GM23248 (cell line): ENCODE measurements around the gene OR10H4. TPM values are rescaled to one million over a fixed set of nuclear protein-coding genes. Genes with fewer than 3 reads are reported as not detected.

ENCODE experiments used
- DNase-seq: peaks from one replicate; pipeline ENCODE4 v3.0.0-alpha.2; 2015
- H2AFZ ChIP-seq: fragments of 200-600 bp; sonication (generic); 2 replicates; pipeline ENCODE4 v1.6.1; 2016; ENCODE audit warnings: antibody characterized with exemption
- H3F3A ChIP-seq: fragments of 200-600 bp; sonication (generic); 2 replicates; pipeline ENCODE4 v1.6.1; 2016; ENCODE audit warnings: mild to moderate bottlenecking, antibody characterized with exemption, mixed run types; ENCODE audit not compliant: insufficient read depth
- H3K27ac ChIP-seq: fragments of 200-600 bp; sonication (generic); 2 replicates; pipeline ENCODE4 v1.5.1; 2016; ENCODE audit warnings: mild to moderate bottlenecking
- H3K27me3 ChIP-seq: fragments of 200-600 bp; sonication (generic); replicated peaks from 2 replicates; pipeline ENCODE4 v1.6.1; 2016; ENCODE audit warnings: mild to moderate bottlenecking; ENCODE audit not compliant: insufficient read depth
- H3K36me3 ChIP-seq: fragments of 200-600 bp; sonication (generic); 2 replicates; pipeline ENCODE4 v1.6.1; 2016; ENCODE audit warnings: low read depth, mild to moderate bottlenecking
- H3K4me1 ChIP-seq: fragments of 200-600 bp; sonication (generic); 2 replicates; pipeline ENCODE4 v1.6.1; 2016; ENCODE audit warnings: mild to moderate bottlenecking; ENCODE audit not compliant: insufficient read depth
- H3K4me2 ChIP-seq: fragments of 200-600 bp; sonication (generic); one replicate; pipeline ENCODE4 v1.6.1; 2016; ENCODE audit warnings: mild to moderate bottlenecking; ENCODE audit not compliant: unreplicated experiment
- H3K4me3 ChIP-seq: fragments of 200-600 bp; sonication (generic); 2 replicates; pipeline ENCODE4 v1.5.1; 2016; ENCODE audit warnings: mild to moderate bottlenecking
- H3K79me2 ChIP-seq: fragments of 200-600 bp; sonication (generic); 2 replicates; pipeline ENCODE4 v1.6.1; 2016; ENCODE audit warnings: mild to moderate bottlenecking; ENCODE audit not compliant: insufficient read depth
- H3K9ac ChIP-seq: fragments of 200-600 bp; sonication (generic); 2 replicates; pipeline ENCODE4 v1.6.1; 2016; ENCODE audit warnings: mild to moderate bottlenecking
- H3K9me2 ChIP-seq: fragments of 200-600 bp; sonication (generic); 2 replicates; pipeline ENCODE4 v1.6.1; 2016; ENCODE audit warnings: mixed run types, mild to moderate bottlenecking, moderate library complexity; ENCODE audit not compliant: insufficient read depth
- H3K9me3 ChIP-seq: fragments of 200-600 bp; sonication (generic); one replicate; pipeline ENCODE4 v1.6.1; 2017; ENCODE audit warnings: low read depth
- H4K20me1 ChIP-seq: fragments of 200-600 bp; sonication (generic); 2 replicates; pipeline ENCODE4 v1.6.0; 2016; ENCODE audit not compliant: insufficient read depth
- EZH2 ChIP-seq: fragments of 200-600 bp; sonication (generic); IDR thresholded peaks from 2 replicates; pipeline ENCODE4 v1.6.1; 2018; ENCODE audit warnings: antibody characterized with exemption, mild to moderate bottlenecking; ENCODE audit not compliant: insufficient read depth, poor library complexity, severe bottlenecking
- EZH2phosphoT487 ChIP-seq: fragments of 200-600 bp; sonication (generic); IDR thresholded peaks from 2 replicates; pipeline ENCODE4 v1.6.1; 2018; ENCODE audit warnings: antibody characterized with exemption, moderate library complexity, mild to moderate bottlenecking, low read depth; ENCODE audit not compliant: insufficient read depth
- WGBS, 2 experiments: methylation state at CpG; one replicate each; pipeline ENCODE4 v1.1.6; 2015 to 2017; ENCODE audit warnings: low lambda C conversion rate in 2 of 2, low coverage in 1 of 2; ENCODE audit errors: missing lambda C conversion rate in 2 of 2; 5-methylcytosine and 5-hydroxymethylcytosine counted together
- in situ Hi-C: fragments of 300-500 bp; cut with MboI; formaldehyde crosslinking; loops from 2 replicates; pipeline ENCODE4 v1.15.0; 2020
- polyA plus RNA-seq: library from polyadenylated mRNA; unstranded; fragments of >200 nt; fragmentation: Nextera tagmentation; extraction: Ambion mirVana; gene quantifications from 2 replicates; pipeline ENCODE4 v1.2.1, GENCODE V29; 2016
- total RNA-seq: library from RNA; depleted of rRNA; stranded (reverse); fragments of >200 nt; shearing (Covaris generic); gene quantifications from 2 replicates; pipeline ENCODE4 v1.2.3, GENCODE V29; 2014

OR10H4 gene
- total and polyA plus RNA-seq, 2 experiments from 2014 or later: not detected

DNA sequence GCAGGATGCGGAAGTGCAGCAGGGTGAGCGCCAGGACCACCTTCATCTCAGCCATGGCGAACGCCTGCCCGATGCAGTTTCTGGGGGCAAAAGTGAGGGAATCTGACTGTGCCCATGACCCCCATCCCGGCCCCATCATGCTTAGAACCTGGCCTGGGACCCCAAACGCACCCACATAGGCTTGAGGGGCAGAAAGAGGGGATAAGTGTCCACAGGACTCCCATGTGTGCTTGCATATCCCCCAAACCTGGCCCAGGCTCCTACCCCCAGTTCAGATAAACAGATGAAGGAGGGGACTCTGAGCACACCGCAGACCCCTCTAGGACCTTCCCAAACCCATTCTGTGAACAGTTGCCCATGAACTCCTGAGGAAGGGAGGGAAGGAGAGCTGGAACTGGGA is 35.0 kb upstream of the OR10H4 start:
- in situ Hi-C loops: no loop called here
- H3K4me3 ChIP-seq: no peak overlapping the region
- H3K9ac ChIP-seq: no peak overlapping the region
- WGBS, 2 experiments: 37 to 55% methylated on average over 6 to 8 of the region's 8 CpGs
- no peaks in the 10 kb centered on the region for H3K36me3 ChIP-seq
- H3K27me3 ChIP-seq: peaks cover 5% of the 10 kb centered on the region; the same call in 1 of the 2 replicates
- DNase-seq: no peak
- H2AFZ ChIP-seq: no peak overlapping the region
- H3K9me3 ChIP-seq: peaks cover 3% of the 10 kb centered on the region
- no peaks in the 10 kb centered on the region for H3K79me2 ChIP-seq
- TF ChIP-seq EZH2phosphoT487 (no peak), EZH2 (no peak)
- no peaks in the 10 kb centered on the region for H3F3A ChIP-seq
- H3K4me1 ChIP-seq: no peaks in the 10 kb centered on the region
- H3K4me2 ChIP-seq: no peak overlapping the region
- no peak overlapping the region for H3K27ac ChIP-seq
- H3K9me2 ChIP-seq: no peaks in the 10 kb centered on the region
- H4K20me1 ChIP-seq: no peaks in the 10 kb centered on the region

DNA sequence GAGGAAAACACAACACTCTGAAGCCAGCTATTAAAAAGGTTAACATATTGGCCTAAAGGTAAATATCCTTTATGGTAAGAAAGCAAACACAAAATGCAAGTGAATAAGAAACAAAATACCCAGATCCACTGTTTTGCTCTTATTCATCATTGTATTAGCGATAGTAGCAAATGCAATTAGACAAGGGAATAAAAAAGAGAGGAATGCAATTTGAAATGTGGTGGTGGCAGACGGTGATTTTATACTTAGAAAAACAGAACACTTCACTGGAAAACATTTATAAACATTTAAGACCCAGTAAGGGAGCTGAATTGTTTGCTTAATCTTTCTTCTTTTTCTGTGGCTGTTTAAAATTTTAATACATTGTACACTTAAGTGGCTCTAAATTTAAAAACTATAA is 33.7 kb upstream of the OR10H4 start:
- WGBS, 2 experiments: 57 to 60% methylated on average over 2 of the region's 2 CpGs
- peaks cover 3% of the 10 kb centered on the region for H3K9me3 ChIP-seq
- no peaks in the 10 kb centered on the region for H3K9me2 ChIP-seq
- H3K4me1 ChIP-seq: no peaks in the 10 kb centered on the region
- H3K36me3 ChIP-seq: no peaks in the 10 kb centered on the region
- TF ChIP-seq EZH2: no peak
- no peak for TF ChIP-seq EZH2phosphoT487
- H3K4me2 ChIP-seq: no peak overlapping the region
- no peak overlapping the region for H2AFZ ChIP-seq
- no peak overlapping the region for H3K9ac ChIP-seq
- H3K79me2 ChIP-seq: no peaks in the 10 kb centered on the region
- no peak overlapping the region for H3K27ac ChIP-seq
- H3K27me3 ChIP-seq: peaks cover 5% of the 10 kb centered on the region; the same call in 1 of the 2 replicates
- DNase-seq: no peak
- H3K4me3 ChIP-seq: no peak overlapping the region
- in situ Hi-C loops: no loop called here
- no peaks in the 10 kb centered on the region for H3F3A ChIP-seq
- no peaks in the 10 kb centered on the region for H4K20me1 ChIP-seq

DNA sequence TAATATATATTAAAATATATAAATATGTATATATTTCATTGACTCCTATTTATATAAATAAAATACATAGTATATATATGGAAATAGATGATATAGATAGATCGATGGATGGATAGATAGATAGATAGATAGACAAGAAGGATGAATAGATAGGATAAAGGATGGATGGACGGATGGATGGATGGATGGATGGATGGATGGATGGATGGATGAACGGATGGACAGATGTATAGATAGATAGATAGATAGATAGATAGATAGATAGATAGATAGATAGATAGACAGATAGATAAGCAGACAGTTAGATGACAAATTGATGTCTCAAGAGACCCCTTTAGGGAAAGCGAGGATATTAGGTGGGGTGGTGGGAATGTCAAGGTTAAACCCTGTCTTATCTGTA is 29.6 kb upstream of the OR10H4 start:
- no peak overlapping the region for H3K4me2 ChIP-seq
- no peaks in the 10 kb centered on the region for H3F3A ChIP-seq
- H3K4me3 ChIP-seq: no peak overlapping the region
- H3K9ac ChIP-seq: no peak overlapping the region
- H3K27me3 ChIP-seq: no peaks in the 10 kb centered on the region
- H2AFZ ChIP-seq: no peak overlapping the region
- peaks cover 3% of the 10 kb centered on the region for H3K9me3 ChIP-seq
- no peak overlapping the region for H3K27ac ChIP-seq
- H3K79me2 ChIP-seq: no peaks in the 10 kb centered on the region
- H3K9me2 ChIP-seq: no peaks in the 10 kb centered on the region
- no peak for DNase-seq
- in situ Hi-C loops: no loop called here
- no peaks in the 10 kb centered on the region for H4K20me1 ChIP-seq
- WGBS, 2 experiments: 32 to 35% methylated on average over 4 of the region's 4 CpGs
- TF ChIP-seq EZH2phosphoT487 (no peak), EZH2 (no peak)
- no peaks in the 10 kb centered on the region for H3K36me3 ChIP-seq
- no peaks in the 10 kb centered on the region for H3K4me1 ChIP-seq

DNA sequence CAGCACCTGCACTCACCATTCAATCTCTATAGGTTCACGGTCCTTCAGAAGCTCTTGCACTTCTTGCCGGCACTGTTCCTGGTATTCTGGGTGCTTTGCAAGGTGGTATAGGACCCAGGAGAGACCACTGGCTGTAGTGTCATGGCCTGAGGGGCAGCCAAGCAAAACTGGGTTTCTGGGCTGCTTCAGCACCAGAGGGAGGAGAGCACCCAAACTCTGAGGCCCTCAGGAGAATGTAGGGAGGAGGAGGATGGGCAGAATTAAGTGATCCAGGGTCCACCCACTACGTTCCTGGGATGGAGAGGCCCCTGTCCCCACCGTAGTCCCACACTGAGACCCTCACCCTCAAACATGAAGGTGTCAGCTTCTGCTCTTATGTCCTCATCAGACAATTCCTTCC is 26.8 kb upstream of the OR10H4 start:
- H2AFZ ChIP-seq: no peak overlapping the region
- H3K27me3 ChIP-seq: no peaks in the 10 kb centered on the region
- no peaks in the 10 kb centered on the region for H3K79me2 ChIP-seq
- 14 to 29% methylated on average over 4 of the region's 4 CpGs for WGBS, 2 experiments
- H3K9me3 ChIP-seq: no peaks in the 10 kb centered on the region
- no peak overlapping the region for H3K4me2 ChIP-seq
- TF ChIP-seq EZH2 (no peak), EZH2phosphoT487 (no peak)
- DNase-seq: no peak
- no peaks in the 10 kb centered on the region for H3K9me2 ChIP-seq
- H3F3A ChIP-seq: no peaks in the 10 kb centered on the region
- no peaks in the 10 kb centered on the region for H4K20me1 ChIP-seq
- H3K27ac ChIP-seq: no peak overlapping the region
- H3K4me1 ChIP-seq: no peaks in the 10 kb centered on the region
- in situ Hi-C loops: no loop called here
- H3K9ac ChIP-seq: no peak overlapping the region
- H3K36me3 ChIP-seq: no peaks in the 10 kb centered on the region
- H3K4me3 ChIP-seq: no peak overlapping the region

DNA sequence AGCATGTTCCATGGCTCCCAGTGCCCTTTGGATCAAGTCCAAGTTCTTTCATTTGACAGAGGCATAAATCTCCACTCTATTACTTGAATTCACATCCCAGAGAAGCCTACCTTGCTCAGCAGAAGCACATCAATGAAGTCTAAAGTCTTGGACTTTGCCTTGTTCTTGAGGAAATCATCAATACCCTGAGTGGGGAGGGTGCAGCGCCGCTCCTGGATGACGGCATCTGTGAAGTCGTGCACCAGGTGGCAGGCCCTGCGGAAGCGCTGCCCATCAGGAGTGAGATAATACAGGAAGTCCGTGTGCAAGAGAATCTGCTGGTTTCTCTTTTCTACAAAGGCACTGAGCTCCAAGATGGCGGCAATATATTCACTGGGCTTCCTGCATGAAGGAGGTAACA is 25.1 kb upstream of the OR10H4 start:
- Histone ChIP-seq H3F3A (no peaks in the 10 kb centered on the region), H3K4me1 (no peaks in the 10 kb centered on the region), H4K20me1 (no peaks in the 10 kb centered on the region), H3K4me2 (no peak overlapping the region), H3K79me2 (no peaks in the 10 kb centered on the region), H3K27ac (no peak overlapping the region), H2AFZ (no peak overlapping the region), H3K4me3 (no peak overlapping the region), H3K27me3 (no peaks in the 10 kb centered on the region), H3K9me3 (no peaks in the 10 kb centered on the region), H3K36me3 (no peaks in the 10 kb centered on the region), H3K9ac (no peak overlapping the region), H3K9me2 (no peaks in the 10 kb centered on the region)
- WGBS, 2 experiments: 54 to 55% methylated on average over 8 of the region's 8 CpGs
- DNase-seq: no peak
- TF ChIP-seq EZH2 (no peak), EZH2phosphoT487 (no peak)
- in situ Hi-C loops: no loop called here
